CD4-positive, alpha-beta T cell treated with Interleukin-6 for 4 hours (primary cell): ENCODE measurements around the gene AKT1.
"Not testable (repeated sequence)": the region's sequence is repeated elsewhere in the genome, so short reads cannot be mapped to it uniquely, and the experiment has no call there.

Experiments used
- DNase-seq: peaks from one replicate; pipeline ENCODE4 v3.0.0-alpha.2; 2020; ENCODE audit warnings: mixed read lengths

AKT1 gene

DNA sequence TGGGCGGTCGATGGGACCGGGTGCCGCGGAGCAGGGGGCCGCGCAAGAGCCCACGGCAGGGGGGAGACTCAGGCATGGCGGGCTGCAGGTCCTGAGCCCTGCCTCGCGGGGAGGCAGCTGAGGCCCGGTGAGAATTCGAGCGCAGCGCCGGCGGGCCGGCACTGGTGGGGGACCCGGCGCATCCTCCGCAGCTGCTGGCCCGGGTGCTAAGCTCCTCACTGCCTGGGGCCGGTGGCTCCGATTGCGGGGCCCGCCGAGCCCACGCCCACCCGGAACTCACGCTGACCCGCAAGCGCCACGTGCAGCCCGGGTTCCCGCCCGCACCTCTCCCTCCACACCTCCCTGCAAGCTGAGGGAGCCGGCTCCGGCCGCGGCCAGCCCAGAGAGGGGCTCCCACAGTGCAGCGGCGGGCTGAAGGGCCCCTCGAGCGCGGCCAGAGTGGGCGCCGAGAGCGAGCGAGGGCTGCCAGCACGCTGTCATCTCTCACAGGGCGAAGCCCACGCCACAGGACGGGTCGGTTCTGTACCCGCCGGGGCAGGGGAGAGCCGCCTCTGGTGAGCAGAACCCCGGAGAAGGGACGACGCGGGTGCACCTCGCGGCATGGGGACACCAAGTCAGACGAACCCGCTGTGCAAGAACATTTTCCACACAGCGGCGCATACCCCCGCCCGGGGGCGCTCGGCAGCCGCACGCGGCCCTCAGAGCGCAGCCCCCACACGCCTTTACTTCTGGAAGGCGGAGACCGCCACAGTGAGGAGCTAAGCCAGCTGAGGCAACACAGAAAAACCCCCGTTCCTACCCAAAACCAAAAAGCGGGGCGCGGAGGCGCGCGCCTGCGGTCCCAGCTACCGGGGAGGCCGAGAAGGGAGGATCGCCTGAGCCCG lies 43.8 kb downstream of the AKT1 start:
- no peak for DNase-seq

DNA sequence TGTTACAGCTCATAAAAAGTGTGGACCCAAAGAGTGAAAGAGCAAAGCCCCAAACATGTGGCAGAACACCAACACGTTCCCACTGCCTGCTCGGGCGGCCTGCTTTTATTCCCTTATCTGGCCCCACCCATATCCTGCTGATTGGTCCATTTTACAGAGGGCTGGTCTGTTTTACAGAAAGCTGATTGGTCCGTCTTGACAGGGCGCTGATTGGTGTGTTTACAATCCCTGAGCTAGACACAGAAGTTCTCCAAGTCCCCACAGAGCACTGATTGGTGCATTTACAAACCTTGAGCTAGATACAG lies 44.8 kb downstream of the AKT1 start:
- not testable (repeated sequence) for DNase-seq

DNA sequence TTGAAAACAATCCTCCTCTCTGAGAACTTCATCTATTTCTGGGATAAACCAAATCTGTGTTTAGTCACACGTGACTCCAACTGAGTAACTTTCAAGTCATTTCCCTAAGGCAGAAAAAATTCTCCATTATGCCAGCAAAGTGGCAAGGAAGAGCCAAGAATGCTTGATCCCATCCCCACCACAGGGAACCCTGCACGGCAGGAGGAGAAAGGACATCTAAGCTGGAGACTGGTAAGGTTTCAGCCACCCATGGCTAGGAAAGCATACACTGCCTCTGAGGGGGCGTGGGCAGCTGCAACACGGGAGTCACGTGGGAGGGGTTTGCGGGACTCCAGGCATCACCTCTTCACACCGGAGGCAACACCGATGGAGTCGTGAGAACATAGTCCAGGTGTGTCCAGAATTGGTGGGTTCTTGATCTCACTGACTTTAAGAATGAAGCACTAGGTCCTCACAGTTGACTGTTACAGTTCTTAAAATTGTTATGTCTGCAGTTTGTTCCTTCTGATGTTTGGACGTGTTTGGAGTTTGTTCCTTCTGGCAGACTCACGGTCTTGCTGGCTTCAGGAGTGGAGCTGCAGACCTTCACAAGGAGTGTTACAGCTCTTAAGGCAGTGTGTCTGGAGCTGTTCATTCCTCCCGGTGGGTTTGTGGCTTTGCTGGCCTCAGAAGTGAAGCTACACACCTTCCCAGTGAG lies 45.3 kb downstream of the AKT1 start:
- no peak for DNase-seq

DNA sequence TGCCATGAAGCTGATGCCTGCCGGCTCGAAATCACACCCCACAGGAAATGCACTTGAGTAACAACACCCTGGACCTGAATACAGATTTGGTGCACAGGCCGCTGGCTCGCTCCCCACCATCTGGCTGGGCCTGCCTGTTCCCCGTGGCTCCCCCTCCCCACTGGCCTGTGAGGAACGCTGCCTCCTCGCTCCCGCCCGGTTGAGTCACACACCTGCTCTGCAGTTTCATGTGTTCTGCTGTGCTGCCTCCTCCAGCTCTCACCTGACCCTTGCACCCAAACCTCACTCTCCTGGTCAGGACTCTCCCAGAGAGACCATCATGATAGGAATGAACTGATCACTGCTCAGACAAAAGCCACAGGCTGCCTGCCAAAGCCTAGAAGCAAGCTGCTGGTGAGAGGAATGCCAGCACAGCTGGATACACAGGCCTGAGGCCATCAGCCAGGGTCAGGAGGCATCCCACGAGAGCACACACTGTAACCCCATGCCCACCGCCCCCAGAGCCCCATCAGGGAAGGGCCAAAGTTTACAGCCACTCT lies 46.4 kb downstream of the AKT1 start:
- DNase-seq: no peak

DNA sequence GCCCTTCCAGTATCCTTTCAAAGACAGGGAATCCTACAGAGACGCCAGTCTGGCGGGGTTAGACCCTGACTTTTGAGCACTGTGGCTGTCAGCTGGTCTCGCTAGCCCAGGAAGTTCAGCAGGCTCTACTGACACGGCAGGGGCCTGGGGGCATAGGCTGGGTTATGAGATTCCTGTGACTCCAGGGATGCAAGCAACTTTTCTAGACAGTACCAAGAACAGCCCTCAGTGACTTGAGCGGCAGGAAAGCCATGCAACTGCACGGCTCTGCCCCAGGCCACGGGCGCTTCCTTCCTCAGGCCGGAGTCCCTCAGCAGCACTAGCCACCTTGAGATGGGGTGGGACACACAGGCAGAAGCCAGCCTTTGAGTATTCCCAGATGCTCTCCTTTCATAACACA lies 47.7 kb downstream of the AKT1 start:
- DNase-seq: no peak

DNA sequence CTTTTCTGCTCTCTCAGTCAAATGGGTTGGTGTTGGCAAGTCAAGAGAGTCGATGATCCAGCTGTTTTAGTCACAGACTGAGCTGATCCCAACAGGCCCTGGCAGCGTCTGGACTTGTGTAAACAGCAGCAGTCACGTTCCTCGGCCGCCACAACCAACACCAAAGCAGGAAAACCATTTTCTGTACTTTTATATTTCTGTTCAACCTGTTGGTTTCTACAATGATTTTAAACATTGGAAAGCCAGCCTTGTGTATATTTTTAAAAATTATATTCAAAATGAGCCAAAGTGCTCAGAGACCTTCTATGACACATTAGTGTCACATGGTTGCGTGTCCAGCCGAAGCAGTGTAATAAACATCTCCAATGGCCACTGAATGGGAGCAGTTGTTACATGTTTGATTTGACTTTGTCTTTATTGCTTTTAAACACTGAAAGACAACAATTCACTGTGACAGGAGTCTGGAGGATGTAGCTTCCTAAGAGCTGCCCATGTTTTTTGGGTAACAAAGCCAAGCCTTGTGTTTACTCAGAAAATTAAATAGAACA lies 48.5 kb downstream of the AKT1 start:
- no peak for DNase-seq

DNA sequence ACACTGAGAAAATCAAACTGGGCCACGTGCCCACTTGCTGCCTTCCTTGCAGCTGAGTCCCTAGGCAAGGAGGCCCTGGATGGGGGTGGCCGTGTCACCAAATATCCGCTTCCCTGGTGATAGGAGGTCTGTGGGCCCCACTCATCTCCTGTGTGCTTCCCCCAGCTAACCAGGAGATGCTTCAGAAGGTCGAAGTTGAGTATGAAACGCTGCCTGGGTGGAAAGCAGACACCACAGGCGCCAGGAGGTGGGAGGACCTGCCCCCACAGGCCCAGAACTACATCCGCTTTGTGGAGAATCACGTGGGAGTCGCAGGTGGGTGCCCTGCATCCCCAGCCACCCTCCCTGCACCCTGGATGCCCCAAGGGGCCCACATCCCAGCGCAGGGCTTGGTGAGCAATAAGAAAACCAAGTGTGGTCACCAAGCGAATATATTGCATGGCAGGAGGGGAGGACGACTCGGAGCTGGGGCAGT lies 49.4 kb downstream of the AKT1 start:
- no peak for DNase-seq

DNA sequence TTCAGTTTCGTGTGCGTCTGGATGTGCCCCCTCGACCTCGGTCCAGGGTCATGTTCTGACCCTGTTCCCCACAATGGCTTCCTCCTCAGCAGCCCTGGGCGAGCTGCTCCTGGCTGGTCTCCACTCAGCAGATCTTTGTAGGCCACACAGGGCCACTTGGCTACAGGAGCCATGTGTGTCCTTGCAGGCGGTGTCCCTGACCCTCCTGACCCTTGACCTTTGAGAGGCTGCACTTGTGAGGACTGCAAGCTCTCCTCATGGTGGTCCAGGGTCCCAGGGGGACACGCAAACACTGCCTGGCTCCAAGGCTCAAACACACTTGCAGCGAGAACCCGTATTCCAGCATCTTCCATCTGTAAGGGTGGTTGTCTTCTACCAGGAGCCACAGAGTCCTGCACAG lies 50.1 kb downstream of the AKT1 start:
- DNase-seq: no peak

DNA sequence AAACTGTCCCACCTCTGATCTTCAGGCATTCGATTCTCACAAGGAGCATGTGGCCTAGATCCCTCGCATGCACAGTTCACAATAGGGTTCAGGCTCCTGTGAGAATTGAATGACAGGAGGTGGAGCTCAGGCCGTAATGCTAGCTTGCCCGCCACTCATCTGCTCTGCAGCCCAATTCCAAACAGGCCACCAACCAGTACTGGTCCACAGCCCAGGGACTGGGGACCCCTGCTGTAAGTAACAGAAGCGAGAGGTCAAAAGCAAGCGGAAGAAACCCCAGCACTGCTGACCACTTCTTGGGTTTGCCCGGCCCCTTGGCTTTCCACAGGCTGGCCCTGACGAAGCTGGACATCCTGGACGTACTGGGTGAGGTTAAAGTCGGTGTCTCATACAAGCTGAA lies 51.1 kb downstream of the AKT1 start:
- DNase-seq: no peak

DNA sequence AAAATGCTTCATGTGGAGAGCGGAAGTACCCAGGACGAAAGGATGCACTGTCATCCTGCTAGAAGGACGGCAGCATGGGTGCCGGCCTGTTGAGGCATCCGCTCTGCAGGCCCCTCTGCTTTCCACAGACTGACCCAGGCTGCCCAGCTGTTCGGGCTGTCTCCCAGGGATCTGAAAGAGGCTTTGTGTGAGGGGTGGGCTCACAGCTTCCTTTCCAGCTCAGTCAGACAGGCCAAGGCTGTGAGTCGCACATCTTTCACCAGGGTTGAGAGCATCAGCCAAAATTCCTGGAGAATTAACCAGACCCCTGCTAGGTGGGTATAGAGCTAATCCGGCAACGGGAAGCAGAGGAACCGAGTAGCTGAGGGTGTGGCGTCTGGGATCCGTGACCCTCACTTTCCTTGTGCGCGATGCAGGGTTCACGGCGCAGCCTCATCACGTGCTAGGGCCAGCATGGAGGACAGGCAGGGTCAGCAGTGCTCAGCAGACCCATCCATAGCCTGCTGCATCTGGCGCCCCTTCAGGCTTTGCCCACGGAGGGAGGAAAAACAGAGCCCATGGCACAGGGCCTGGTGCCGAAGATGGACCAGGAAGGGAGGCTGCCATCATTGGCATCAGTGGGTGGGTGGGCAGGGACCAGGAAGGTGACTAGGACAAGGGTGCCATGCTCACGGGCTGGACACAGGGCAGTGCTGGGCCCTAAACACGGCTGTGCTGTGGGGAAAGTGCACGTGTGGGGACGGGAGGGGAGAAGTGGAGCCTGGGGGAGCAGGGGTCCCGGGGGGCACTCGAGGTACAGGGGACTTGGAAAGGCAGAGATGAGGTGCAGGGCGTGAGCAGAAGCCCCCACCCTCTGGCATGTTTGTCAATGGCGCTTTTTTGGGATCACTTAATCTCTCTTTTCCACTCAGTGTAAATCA lies 51.8 kb downstream of the AKT1 start:
- DNase-seq: no peak

DNA sequence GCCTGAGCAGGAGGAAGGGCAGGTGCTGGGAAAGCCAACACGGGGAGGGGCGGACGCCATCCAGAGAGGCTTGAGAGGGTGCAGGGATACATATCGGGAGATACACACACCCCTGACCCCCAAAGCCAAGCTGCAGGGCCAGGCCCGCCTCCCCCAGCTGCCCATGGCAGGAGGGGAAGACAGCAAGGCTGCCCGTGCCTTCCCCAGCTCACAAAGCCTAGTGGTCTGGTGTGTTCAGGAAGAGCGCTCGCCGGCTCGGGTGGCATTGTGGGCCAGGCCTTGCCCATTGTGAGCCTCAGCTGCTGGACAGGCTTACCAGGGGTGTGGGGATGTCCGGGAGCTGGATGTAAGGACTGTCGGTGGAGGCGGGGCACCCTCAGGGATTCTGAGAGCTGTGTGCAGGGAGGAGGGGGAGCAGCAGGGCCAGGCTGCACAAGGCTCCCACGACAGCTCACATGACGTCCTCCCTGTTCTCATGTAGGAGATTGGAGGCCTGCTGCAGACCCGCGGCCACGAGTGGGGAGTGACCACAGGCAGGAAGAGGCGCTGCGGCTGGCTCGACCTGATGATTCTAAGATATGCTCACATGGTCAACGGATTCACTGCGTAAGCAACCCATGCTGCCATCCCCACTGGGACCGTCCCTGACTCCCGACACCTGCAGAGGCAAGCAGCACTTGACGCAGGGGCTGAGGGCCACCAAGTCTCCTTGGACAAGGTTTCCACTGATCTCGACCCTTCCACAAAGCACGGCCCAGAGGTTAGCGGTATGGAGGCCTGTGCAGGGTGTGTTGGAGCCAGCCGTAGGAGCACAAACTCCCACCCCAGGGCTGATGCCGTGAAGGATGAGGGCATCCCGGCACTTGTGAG lies 52.7 kb downstream of the AKT1 start:
- no peak for DNase-seq

DNA sequence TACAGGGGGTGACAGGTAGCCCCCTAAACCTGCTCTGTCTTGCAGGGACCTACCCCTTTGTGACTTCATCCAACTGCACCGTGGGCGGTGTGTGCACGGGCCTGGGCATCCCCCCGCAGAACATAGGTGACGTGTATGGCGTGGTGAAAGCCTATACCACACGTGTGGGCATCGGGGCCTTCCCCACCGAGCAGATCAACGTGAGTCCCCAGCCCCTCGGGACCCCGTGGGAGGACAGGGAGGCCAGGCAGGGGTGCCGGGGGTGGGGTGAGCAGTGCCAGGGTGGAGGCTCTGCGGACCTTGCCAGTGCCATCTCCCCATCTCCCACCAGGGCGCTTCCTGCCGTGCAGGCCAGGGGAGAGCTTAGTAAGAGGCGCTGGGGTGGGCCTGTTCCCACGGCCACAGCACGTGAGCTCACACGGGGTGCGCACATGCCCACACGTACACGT lies 53.7 kb downstream of the AKT1 start:
- no peak for DNase-seq

DNA sequence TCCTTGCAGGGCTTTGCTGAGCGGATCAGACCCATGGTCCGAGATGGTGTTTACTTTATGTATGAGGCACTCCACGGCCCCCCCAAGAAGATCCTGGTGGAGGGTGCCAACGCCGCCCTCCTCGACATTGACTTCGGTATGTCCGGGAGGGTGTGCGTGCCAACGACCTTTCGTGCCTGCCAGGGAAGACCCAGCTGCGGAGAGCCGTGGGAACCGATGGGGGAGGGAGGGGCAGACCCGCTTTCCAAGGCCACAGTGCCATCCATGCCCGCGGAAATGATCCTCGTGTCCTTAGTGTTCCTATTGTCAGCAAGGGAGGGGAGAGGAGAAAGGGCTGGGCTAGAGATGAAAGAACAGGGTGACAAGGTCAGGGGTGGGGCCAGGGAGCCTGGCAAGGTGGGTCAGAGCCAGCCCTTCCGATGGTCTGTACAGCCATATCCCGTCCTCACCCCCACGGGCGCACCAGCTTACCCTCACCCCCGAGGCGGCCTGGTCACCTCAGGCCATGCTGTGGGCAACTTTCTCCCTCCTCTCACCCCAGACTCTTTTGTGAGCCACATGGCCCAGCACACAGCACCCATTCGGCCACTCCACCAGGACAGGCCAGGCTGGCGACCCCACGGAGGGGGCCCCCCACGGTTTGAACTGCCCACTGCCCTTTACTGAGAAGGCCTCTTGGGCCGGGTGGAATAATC lies 54.3 kb downstream of the AKT1 start:
- no peak for DNase-seq

DNA sequence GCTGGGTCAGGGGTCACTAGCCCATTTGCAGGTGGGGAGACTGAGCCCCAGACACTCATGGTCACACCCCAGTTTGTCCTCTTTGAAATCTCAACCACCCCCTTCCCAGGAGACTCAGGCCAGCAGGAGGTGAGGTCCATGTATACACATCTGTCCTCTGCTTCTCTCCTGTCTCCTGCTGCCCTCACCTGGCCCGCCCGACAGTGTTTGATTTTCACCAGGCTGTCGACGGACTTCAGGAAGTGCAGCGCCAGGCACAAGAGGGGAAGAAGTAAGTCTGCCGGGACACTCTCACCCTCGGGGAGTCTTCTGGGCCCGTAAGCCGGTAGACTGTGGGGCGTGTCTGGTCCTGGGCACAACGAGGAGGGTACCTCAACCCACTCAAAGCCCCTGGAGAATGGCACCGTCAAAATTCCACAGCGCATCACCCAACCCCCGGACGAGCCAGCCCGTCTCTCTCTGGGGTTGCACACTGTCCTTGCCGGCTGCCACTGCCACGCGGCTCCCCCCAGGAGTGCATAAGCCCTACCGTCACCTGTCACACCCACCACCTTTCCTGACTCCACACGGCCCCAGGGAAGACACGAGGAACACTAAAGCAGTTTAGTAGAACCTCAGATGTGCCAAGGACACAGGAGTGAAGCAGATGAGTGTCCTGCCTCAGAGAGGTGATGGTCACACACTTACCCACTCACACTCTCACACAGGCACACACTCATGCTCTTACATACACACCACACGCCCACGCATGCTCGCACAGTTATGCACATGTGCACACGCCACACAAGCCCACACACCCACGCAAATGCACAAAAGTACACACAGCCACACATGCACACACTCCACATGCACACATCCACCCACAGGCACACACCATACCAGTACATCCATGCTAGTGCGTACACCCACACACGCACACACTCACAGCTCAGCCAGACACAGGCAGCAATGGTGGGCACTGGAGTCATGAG lies 55.7 kb downstream of the AKT1 start:
- DNase-seq: no peak

DNA sequence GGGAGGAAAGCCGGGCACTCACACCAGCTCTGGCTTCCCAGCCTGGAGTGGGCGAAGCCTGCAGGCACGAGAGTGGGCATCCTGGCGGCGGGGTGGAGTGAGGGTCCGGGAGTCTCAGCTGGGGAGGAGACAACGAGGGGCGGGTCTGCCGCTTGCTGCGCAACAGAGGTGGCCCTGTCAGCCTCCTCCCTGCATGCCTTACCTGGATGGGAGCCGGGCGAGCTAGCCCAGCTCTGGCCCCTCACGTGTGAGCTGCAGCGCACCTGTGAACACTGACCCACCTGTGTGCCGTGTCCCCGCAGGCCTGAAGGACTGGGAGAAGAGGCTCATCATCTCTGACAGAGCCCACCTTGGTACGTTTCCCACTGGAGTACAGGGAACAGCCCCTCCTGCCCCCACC lies 56.5 kb downstream of the AKT1 start:
- no peak for DNase-seq

DNA sequence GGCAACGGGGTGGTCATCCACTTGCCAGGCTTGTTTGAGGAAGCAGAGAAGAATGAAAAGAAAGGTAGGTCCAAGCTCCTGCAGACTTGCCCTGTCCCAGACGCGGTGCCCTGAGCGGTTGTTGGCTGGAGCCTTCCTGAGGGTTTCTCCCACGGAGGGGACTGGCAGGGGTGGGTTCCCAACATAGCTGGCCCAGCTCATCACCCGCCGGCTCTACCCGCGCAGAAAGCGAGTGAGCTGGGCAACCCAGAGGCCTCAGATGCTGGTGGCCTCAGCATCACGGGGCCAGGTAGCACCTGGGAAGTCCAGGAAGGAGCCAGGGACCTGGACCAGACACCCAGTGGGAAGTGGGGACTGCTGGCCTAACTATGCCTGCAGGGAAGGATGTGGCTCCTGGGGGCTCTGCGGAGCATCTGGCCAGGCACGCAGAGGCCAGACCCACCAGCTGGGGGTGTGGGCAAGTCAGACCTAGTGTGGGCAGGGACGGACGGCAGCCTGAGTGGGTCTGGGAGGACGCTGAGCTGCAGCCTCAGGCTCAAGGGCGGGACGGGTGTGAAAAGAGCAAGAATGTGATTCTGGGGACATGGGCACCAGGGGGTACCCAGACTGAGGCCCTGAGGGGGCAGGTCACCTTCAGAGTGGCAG lies 57.1 kb downstream of the AKT1 start:
- no peak for DNase-seq

DNA sequence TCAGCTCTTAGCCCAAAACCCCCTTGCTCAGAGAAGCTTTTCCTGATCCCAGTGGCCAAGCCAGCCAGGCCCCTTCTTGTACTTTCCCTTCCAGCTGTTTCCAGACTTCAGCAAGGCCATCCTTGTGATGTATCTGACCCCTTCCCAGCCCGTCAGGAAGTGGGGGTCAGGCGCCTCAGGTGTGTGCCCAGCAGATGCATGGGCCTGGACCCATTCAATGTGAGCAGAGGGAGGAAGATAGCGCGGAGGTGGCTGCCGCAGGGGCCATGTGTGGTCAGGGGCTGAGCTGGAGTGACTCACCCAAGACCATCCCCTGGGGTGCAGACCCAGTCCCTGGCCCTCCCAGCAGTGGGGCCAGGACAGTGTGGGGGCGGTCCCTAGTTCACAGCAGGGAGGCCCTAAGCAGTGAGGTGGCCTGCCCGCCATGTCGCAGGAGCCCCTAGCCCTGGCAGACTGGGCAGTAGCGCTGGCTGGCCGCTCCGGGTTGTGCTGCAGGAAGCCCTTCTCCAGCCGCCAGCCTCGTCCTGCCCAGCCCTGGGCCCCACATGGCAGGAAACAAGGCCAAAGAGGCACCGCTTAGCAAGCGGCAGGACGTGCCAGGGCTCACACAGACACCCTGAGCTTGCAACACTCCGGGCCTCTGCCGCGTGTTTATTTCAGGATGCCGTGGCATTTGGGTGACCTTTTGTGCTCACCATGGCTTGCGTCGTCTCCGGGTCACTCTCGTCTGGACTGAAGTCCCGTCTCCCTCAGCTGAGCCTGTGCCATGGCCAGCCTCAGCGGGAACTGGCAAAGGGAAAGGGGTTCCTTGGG lies 59.5 kb downstream of the AKT1 start:
- no peak for DNase-seq
